NCI-H345 treated with DMSO at 0.1 percent for 48 hours (cell line): ENCODE data around the gene ANKRD11.
"Not testable (repeated sequence)": the region's sequence is repeated elsewhere in the genome, so short reads cannot be mapped to it uniquely, and the experiment has no call there.

Source experiments
- DNase-seq: peaks from one replicate; lab custom pipeline; 2025; ENCODE audit not compliant: unreplicated experiment; lab: John Stamatoyannopoulos, UW

The ANKRD11 gene

DNA sequence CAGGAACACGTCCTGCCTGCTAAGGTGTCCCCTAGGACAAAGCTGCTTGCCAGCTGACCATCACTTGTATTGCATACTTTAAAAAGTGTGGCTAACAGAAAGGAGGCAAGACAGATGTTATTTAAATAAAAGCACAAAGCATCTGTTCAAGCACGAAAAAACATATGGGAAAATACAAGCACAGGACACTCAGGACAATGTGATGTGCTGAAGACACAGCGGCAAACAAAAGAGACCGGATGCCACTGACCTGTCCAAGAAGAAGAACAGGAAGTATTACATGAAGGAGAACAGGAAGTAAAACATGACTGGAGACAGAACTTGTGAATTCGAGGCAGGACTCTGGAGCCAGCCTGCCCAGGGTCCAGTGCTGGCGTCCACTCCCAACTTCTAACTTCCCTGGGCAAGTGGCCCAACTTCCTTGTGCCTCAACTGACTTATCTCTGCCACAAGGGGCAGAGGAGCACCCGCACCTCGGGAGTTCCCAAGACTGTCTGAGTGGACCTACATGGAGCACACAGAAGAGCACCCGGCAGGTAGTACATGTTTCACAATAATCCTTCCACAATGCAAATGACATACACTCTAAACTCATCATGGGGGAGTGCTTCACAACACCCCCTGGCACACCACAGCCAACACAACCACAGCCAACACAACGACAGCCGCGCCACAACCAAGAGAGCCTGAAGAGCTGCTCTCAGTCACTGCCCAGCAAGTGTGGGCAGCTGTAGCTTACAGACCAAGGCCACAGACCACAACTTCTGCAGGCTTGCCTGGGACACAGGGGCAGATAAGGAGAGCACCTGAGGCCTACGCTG, 36.6 kb downstream of the ANKRD11 start:
- DNase-seq: no peak

DNA sequence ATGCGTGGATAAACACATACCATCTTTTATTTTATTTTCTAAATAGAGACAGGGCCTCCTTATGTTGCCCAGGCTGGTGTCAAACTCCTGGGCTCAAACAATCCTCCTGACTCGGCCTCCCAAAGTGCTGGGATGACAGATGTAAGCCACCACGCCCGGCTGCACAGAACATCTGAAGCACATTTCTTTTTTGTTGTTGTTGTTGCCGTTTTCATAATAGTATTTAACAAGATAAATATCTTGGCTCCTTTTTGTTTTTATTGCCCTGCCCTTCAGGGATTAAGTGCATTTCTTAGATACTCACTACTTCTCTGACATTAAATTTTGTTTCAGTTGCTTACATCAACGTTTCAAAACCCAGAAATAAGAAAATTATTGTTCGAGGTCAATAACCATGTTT, 37.4 kb downstream of the ANKRD11 start:
- no peak for DNase-seq

DNA sequence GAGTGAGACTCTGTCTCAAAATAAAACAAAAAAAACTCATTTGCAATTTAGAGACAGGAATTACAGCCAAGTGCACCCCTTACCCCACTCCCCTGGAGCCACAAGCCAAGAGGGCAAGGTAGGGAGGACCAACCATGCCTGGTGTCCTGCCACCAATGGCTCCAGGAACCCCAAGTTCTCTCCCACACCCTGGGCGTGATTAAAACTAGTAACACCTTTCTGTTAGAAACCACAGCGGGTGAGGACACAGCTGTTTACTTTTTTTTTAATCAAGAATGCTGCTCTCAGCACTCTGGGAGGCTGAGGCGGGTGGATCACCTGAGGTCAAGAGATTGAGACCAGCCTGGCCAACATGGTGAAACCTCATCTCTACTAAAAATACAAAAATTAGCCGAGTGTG, 38.1 kb downstream of the ANKRD11 start:
- no peak for DNase-seq

DNA sequence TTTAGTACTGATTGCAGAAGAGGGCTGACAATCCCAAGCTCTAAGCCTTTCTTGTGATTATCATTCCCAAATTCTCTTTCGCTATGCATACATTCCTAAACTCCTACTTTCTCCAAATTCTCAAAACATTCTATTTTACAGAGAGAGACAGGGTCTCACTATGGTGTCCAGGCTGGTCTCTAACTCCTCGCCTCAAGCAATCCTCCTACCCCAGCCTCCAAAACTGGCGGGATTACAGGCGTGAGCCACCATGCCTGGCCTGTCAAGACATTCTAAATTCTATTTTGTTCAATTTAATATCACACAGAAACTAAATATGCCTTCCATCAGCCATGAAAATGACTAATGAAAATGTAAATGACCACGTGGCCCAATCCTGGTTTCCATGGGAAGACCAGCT, 39.8 kb downstream of the ANKRD11 start:
- DNase-seq: no peak

DNA sequence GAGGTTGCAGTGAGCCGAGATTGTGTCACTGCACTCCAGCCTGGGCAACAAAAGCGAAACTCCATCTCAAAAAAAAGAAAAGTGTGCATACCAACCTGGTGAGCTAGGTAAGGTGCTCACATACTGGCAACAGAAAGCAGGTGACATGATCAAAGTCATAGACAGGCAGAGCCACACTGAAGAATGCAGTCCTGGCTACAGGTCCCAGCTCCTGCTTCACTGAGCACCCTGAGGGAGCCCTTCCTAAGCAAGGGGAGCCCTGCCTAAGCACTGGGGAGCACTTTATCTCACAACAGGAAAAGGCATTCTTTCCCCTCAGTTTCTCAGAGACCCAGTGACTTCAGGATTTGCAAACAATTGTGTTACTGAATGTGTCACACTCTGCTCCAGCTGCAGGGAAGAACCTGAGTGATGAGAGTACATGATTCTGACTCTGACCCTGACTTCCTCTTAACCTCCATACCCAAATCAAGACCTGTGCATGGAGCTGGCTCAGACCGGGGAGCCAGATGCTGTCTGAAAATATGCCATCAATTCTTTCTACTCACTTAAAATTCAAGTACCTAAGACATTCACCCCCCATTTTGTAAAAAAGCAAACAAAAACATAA, 40.5 kb downstream of the ANKRD11 start:
- no peak for DNase-seq

DNA sequence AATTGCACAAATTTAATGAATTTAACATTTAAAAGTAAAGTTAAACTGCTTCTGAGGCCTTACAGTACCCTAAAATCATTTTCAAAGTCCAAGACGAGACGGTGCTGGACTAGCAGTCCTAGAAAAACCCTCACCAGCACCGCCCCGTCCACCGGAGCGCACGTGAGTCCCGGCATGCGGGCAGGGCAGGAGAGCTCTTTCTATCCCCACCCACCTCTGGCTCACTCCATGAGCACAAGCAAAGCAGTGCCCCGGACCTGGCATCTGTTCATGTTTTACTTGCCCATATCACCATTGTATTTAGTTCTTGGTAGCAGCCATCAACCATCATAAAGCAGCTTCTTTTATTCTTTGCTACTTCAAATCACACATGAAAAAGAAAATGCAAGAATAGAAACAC, 41.7 kb downstream of the ANKRD11 start:
- DNase-seq: no peak

DNA sequence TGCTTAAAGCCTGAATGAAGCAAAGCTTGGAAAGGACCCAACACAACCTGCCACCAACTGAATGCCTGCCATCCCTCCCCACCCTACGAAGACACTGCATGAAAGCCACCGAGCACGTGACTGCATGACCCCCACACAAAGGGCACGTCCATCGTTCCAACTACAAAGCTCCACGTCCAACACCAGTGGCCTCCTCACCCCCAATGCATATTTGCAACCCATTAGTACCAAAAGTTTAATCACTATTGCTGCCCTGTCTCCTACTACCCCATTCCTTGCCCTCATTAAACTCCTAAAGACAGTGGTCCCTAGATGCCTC, 43.4 kb downstream of the ANKRD11 start:
- no peak for DNase-seq

DNA sequence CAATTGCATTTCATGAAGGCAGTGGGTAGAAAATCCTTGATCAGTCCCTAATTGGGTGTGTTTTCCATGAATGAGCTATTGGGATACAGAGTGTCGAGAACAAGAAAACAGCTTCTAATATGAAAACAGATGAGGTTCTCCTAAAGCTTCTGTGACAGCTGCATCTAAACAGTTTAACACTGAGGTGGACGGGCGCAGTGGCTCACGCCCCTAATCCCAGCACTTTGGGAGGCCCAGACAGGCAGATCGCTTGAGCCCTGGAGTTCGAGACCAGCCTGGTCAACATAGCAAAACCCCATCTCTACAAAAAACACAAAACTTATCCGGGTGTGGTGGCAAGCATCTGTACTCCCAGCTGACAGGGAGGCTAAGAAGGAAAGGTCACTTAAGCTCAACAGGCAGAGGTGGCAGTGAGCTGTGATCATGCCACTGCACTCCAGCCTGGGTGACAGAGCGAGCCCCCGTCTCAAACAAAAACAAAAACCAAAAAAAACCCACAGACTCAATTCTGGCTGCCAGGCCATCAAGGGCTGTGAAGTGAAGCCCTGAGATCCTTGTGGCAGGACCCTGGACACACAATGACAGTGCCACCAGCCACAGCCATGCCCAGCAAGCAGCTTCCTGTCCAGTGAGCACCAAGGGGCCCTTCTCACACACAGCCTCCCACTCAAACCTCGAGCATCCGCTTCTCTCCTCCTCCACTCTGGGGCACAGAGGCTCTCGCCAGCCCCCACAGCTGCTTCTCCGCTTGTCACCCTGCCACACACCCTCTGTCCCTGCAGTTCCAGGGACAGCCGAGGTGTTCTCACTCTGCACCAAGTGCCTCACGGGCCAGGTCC, 44.0 kb downstream of the ANKRD11 start:
- no peak for DNase-seq

DNA sequence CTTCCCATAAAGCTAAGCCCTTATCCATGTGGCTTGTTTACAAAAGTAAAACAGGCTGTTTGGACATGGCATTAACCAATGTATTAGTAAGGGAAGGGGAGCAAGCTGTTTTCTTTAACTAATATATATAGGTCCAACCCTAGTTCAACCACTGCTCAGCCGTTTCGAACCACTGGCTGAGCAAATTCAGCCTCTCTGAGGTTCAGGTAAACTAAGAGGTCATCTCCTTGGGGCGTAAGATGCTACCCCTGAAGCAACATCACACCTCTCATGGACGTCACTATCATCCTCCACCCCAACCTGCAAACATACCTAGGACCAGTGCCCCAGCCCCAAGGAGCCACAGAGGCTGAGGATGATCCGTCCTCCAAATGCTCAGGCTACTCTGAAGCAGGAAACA, 45.2 kb downstream of the ANKRD11 start:
- no peak for DNase-seq

DNA sequence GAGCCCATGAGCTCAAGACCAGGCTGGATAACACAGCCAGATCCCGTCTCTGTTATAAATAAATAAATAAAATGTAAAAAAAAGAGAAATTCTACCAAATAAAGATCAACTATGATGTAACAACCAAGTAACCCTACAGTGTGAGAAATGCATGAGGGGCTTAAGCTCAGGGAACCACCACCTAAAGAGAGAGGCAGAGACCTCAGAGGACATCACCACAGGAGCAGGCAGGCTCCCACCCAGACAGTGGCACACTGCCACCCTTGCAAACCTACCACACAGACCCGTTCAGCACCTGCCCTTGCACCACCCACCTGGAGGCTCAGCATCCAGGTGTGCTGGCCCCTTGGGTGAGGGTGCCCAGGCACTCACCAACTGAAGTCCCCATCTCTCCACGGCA, 45.6 kb downstream of the ANKRD11 start:
- DNase-seq: no peak

DNA sequence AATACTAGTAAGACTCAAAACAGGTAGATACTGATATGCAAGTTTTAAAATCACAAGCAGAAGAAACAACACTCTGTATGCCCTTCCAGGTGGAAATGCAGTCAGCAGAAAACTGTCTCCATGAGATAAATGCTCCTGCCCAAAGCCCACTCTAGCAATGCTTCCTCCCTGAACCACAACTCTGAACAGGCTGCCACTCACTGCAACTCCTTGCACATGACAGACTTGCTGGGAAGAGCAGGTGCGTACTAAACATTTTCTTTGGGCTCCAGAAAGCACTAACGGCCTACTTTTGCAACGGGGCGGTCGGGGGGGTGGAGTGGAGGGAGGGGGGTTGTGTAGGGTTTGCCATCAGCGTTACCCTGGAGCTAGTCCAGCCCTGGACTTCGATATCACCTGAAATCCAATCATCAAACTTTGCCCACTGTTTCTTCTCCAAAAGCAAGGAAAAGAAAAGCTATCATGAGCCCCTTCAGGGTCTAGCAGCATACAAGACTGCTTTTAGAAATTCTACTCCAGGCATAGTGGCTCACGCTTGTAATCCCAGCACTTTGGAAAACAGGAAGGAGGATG, 46.1 kb downstream of the ANKRD11 start:
- DNase-seq: no peak

DNA sequence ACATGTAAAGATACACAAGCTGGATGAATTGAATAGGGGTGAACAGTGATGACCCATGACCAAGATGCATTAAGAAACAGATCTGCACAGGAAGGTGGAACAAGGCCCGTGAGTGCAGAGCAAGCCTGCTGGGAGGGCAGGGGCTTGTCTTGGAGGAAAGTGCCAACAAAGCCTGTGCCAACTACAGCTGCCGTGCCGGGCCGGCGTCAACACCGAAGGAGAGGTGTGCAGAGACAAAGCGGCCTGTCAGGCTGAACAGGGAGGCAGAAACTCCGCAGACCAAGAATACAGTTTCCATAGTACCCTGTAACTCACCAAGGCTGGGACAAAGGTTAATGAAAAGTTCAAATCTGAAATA, 46.7 kb downstream of the ANKRD11 start:
- no peak for DNase-seq

DNA sequence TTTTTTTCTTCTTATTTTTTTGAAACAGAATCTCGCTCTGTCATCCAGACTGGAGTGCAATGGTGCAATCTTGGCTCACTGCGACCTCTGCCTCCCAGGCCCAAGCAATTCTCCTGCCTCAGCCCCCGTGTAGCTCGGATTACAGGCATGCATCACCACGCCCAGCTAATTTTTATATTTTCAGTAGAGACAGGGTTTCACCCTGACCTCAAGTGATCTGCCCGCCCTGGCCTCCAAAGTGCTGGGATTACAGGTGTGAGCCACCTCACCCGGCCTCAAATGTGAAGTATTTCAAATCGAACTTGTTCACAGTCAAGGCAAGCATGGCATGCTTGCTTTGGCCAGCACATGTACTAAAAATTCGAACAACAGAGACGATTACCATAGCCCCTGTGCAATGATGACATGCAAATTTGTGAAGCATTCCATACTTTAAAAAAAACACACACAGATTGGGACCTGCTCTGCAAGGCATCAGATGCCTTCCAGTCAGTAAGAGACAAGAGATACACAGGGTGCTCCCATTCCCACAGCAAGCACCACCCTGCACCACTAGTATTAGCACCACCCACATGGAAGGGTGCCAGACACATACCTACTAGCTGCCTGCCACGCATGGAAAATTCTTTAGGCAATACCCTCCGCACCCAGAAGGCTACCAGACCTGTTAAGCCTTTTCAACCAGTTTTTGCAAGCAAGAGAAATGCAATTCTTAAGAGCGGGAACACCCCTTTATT, 47.2 kb downstream of the ANKRD11 start:
- no peak for DNase-seq

DNA sequence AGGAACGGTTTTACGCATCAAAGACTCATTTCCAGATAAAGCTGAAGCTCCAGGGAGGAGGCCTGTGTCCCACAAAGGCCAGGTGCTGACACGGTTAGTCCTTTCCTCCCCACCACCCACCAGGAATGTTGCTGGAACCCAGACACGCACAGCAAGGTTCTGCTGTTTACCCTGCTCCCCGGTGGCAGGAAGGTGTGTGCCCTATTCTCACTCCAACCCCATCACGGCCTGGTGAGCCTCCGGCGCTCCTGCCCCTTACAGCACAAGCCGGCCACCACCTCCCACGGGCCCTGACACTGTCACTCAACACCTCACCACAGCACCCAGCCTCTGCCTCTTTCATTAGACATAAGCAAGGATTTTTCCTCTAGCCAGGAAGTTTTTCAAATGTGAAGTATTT, 47.8 kb downstream of the ANKRD11 start:
- no peak for DNase-seq

DNA sequence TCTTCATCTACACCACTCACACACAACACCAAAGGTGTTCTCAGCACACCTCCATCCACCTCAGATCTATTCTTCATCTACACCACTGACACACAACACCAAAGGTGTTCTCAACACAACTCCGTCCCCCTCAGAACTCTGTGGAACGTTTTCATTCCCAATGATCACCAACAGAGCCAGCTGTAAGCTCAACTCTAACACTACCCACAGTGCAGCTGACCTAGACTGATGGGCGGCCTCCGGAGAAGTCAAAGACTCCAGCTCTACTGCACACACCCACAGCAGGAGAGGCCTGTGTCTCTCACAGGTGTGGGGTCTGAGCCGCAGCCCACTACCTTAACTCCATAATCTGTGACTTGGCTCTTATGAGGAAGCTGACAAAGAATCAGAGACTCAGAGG, 50.7 kb downstream of the ANKRD11 start:
- no peak for DNase-seq

DNA sequence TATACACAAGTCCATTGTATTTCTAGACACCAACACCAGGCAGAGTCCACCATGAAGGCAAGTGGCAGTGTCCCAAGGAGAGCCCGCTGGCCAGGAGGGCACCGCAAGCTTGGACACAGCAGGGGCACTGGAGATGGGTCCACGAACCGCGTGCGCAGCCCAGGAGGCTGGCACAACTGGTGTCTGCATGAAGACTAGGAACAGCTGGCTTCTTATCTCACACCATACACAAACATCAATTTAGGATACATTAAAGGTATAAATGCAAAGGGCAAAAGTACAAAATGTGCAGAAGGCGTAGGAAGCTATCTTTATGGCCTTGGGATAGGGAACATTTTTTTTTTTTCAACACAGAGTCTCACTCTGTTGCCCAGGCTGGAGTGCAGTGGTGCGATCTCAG, 52.4 kb downstream of the ANKRD11 start:
- no peak for DNase-seq

DNA sequence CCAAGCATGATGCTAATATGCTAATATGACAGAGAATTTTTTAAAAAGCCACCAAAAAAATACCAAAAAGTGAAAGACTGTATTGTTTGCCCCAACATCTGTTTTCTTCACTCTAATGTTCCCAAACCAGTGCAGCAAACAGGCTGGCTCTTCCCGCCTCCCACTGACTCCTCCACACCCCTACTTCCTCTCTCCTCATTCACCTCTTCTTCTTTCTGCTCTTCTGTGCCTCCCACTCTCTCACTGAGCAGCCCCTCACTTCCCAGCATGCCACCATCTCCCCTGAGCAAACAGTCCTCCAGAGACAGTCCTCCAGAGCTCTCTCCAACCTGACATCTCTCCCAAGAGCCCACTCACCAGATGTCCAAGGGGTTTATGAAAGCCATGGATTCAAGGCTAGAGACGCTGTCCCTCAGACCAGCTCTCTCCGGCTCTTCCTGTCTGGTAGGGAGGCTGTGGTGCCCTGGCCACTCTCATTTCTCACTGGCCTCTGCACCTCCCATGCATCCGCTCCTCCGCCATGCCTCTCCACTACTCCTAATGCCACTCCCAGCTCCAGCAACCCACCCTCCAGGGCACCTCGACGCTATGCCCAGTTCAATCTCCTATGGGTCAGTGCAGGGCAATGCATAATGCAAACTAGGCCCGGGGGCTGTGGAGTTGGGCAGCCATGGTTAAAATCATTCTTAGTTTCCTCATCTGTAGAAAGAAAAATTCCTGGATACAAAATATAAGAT, 52.9 kb downstream of the ANKRD11 start:
- DNase-seq: no peak

DNA sequence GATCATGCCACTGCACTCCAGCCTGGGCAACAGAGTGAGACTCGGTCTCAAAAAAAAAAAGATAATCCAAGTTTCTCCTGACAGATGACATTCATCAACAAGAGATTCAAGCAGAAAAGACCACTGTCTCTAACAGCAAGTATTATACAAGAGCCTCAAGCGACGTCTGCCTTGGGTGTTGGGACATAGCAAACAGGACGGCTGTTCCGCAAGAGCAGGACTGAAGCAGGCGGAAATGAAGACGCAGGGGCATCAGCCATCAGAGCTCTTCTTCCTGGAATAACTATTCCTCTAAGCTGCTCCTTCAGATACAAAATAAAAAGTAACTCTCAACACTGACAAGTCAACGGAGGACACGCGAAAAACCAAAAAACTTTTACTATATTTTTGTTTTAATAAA, 54.0 kb downstream of the ANKRD11 start:
- no peak for DNase-seq

DNA sequence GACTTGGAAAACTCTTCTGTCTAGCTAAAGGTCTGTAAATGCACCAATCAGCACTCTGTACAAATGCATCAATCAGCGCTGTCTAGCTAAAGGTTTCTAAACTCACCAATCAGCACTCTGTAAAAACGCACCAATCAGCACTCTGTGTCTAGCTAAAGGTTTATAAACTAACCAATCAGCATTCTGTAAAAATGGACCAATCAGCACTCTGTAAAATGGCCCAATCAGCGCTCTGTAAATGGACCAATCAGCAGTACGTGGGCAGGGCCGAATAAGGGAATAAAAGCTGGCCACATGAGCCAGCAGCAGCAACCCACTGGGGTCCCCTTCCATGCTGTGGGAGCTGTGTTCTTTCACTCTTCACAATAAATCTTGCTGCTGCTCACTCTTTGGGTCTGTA, 55.3 kb downstream of the ANKRD11 start:
- DNase-seq: not testable (repeated sequence)

DNA sequence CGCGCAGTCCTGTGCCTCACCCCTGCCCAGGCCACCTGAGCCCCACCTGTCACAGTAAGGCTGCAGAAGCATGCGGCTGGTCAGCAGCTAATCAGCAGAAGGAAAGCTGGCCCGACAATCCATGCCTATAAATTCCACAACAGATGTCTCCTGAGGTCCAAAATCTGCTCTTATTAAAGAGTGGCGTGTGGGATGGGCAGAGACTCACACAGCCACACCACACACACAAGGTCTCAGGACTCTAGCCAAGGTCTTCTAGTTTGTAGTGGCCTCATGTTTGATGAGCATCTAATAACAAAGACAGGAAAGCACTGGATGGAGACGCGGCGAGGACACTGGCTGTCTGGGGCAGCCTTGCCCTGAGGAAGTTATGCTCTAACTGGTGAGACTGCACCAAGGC, 55.9 kb downstream of the ANKRD11 start:
- DNase-seq: no peak
